Stimulated activated CD8-positive, alpha-beta memory T cell treated with anti-CD3 and anti-CD28 coated beads, Interleukin-7, amount 100 ng/mL, for 4 hours (primary cell): ENCODE data around the gene ERBB4.

Experiments used
- DNase-seq, 2 donors: peaks; one replicate each; pipeline ENCODE4 v3.0.0-alpha.2; 2020; ENCODE audit warnings: low read depth in 2 of 2

The ERBB4 gene

DNA sequence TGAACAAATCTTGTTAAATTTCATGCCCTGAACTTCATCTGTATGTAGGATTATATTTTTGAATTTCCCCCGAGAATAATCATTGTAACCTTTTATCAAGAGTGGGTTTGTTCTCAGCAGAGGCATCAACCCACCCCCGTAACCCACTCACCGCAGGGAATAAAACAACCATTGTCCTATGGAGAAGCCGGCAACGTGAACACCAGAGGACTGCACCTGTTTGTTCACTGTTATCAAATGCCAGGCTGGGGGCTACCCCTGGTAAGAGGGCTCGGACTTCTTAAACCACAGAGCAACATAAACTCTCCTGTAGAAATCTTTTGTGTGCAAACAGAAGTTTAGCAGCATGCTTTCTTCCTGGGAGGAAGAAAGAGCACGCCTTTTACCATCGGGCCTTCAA is 610.4 kb downstream of the ERBB4 start:
- no peak for DNase-seq

DNA sequence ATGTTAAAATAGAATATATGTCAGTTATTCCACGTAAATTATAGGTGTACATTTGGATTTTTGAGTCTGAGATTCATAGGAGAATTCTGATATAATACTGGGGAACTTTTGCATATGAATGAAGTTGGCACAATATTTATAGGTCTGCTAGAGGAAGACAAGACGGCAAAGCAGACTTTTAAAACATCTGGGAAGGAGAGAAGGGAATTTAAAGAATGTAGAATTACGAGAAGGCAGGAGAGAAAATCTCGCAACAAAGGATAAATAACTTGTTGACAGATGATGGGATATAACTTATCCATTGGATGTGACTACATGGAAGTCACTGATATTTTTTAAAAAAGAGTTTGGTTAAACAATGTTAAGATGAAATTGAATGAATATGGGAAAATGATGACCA is 615.6 kb downstream of the ERBB4 start:
- DNase-seq = no peak

DNA sequence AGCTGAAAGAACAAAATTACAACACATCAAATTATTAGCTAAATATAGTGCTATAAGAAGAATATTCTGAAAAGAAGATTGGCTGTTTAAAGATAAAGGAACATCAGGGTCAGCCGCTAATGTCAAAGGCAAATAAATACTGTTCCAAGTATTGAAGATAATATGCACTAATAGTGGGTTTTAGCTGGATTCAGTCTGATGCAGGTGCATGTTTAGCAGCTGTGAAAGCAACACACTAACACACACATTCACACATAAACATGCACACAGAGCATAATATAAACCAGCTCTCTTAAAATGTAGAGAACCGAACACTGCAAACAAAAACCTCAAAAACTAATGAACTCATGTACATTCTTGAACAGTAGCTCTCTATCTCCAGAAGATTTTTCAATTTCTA is 634.6 kb downstream of the ERBB4 start:
- DNase-seq = no peak

DNA sequence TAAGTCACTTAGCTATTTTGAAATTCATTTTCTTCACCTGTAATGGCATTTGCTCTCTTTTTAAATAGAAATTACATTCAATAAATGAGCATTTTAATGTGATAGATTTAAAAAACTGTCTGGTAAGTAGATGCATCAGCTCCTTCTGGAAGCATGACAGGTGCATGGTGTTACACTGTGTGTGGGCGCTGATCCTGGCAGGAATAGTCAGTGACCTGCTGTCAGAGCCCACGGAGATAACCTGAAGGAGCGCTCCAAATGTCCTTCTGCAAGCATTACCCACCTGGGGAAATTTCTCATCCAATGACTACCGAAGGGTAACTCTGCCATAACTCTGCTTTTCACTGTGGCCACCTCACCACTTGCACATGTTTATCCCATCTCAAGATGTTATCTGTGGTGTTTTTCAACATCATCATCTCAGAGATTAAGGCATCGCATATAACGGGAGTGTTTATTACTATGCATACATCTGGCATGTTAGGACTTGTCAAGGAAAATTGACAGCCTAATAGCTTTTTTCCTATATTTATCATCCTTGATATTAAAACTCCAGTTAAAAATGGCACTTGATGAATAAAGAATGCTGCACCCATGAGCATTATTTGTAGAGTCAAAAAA is 637.3 kb downstream of the ERBB4 start:
- DNase-seq = no peak

DNA sequence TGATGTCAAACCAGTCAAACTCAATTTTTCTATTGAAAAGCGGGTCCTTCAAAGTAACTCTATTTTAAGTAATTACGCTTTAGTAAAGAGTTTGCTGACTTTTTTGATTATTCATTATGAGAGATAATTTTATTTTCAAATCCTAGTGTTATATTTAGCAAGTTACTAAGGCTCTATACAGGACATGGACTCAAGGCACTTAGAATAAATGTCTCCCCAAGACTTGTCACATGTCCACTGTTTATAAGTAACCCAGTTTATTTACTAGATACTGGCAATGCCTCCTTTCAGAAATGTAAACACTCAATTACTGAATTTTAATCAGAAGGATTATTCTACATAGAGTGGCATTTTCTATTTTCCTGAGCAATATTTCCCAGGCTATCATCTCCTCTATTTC is 638.1 kb downstream of the ERBB4 start:
- no peak for DNase-seq

DNA sequence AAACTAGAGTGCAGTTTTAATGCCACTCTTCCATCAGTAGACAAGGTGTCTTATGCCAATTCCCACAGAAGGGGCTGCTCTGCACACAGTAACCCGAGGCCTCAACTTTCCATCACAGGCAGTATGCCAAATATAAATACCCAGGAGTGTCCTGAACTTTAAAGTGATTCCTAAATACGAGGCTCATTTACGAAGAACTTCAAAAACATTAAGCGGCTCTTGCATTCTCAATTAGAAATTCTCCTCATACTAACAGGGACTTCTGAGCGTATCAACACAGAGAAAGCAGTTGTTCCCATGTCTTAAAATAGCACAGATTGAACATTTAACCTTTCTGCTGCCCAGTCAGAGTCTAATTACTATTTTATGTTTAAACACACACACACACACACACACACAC is 638.6 kb downstream of the ERBB4 start:
- DNase-seq = no peak

DNA sequence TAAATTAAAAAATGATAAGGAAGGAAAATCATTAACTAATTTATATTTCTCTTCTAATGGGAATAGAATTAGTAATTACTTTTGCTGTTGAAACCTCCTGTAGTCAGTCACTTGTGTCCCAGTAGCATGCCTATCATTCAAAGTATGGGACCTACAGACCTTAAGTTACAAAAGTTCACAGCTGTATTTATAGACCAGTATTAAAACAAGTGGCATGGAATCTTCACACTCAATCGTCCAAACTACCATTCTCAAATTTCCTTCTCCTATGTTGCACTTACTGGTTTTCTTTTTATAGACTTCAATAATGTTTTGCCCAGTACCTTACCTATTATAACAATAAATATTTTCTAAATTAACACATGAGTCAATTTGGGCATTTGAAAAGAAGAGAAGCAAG is 639.9 kb downstream of the ERBB4 start:
- no peak for DNase-seq

DNA sequence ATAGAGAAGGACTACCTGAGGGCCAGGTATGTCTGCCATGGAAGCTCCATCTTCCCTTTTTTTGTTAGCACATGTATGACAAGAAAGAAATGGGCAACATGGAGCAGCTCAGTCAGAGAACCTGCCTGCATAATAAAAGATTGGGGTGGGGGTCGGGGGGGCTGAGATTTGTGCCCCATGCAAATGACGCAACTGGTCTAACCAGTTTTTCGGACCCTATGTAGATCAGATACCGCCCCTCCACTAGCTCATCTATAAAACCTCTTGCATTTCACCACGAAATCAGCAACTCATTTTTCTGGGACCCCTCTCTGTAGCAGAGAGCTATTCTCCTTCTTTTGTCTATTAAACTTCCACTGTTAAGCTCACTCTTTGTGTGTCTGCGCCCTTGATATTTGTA is 657.2 kb downstream of the ERBB4 start:
- DNase-seq = no peak

DNA sequence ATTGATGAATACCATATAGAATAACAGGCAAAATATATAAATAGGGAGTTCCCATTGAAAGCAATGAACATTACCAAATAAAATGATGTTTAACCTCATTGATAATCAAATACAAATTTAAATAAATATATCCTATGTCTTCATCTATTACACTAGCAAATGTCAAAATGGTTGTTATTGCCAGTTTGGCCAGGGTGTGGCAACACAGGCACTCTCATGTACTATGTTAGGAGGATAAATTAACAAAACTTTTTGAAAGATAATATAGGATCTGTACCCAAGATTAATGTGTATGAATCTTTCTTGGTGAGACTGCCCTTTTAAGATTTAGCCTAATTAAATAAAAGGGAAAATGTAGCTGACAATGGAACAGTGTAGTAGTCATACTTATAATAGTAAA is 659.3 kb downstream of the ERBB4 start:
- DNase-seq = no peak

DNA sequence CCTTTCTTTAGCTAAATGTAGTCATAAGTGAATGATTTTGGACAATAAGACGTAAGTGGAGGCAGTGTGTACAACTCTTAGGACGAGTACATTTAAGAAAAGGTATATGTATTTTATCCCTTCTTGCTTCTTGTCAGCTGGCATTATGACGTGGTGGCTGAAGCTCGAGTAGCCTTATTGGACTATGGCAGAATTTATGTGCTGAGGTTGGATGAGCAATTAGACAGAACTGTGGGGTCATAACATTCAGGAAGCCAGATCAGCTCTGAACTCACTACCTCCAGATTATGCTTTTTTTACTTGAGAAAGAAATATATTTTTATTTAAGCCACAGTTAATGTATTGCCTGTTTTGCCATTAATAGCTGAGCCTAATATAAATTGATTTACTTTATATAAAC is 661.5 kb downstream of the ERBB4 start:
- no peak for DNase-seq

DNA sequence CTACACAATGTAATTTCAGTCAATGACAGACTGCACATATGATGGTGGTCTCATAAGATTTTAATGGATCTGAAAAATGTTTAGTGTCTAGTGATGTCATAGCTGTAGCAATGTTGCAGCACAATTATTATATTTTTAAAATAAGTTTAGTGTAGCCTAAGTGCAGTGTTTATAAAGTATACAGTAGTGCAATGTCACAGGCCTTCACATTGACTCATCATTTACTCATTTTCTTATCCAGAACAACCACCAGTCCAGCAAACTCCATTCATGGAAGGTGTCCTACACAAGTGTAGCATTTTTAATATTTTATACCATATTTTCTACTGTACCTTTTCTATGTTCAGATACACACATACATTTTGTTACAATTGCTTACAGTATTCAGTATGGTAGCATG is 663.1 kb downstream of the ERBB4 start:
- DNase-seq = no peak

DNA sequence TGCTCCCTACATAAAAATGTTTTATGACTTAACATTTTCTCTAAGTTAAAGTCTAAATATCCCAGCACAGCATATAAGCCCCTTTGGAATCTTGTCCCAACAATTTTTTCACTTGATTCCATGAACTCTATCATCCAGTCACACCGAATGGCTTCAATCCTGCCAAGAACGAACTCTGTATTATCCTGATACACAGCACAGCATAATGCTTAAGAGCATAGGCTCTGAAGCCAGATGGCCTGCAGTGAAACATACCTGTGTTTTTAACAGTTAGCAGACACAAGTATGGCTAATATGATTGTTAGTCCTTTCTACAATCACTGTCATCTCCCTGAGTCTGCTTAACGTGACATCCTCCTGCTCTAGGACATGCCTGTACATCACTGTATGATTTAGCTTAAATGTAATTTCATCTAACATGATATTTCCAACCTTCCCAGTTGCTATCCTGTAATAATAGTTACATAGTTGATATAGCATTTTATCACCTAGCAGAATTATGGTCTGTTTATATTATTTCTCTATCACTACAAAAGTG is 669.5 kb downstream of the ERBB4 start:
- no peak for DNase-seq

DNA sequence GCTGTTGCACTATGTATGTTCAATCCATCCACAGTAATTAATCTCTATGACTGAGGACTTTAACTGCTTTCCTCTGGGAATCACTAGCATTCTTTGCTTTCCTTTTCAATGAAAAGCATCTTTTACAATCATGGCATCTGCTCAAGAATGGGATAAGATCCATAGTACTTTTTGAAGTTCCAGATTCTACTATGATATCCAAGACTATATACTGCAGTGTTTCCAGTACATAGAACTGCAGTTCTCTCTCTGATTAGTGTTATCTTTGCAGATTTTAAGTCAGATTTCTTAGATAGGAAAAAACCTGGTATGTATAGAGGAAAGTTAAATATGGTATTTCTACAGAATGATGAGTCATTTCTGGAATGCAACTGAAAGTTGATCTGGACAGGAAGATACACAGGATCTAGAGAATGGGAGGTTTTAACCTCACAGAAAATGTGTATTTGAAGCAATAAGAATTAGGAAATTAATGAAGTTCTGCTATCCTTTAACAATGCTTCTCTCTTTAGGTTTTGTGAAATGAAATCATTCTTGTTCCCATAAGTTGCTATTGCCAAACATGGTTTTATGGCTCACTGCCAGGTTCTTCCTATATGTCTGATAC is 670.7 kb downstream of the ERBB4 start:
- DNase-seq = no peak

DNA sequence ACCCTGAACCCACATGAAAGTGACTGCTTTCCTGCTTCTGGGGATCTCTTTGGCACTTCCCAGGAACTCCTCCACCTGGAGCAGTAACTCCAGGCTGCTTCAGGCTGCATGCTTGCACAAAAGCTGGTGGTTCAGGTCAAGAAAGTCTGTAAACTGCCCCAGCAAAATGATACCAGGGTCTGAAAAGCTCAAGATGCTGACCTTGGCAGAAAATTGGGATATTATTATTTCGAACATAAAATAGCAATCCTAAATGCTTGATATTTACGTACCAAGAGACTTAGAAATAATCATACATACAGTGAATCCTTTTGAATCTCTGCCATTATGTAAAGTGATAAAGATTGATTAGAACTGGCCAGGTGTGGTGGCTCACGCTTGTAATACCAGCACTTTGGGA is 674.3 kb downstream of the ERBB4 start:
- no peak for DNase-seq

DNA sequence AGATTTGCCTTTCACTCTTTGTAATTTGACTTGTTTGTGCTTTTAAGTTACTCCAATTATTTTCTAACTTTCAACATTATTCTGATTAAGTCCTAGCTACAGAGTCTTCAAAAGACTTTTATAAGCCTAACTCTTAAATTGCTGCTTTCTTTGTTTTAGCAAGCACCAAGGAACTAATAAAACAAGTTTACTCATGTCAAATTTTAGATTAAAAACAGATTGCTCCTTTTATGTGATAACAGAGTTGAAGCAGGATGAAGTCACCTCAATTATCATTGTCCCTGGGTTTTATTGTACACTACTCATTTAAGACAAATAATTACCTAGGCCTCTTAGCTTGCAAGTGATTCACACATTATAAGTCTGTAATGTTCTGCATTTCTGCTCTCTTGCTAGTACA is 678.4 kb downstream of the ERBB4 start:
- no peak for DNase-seq

DNA sequence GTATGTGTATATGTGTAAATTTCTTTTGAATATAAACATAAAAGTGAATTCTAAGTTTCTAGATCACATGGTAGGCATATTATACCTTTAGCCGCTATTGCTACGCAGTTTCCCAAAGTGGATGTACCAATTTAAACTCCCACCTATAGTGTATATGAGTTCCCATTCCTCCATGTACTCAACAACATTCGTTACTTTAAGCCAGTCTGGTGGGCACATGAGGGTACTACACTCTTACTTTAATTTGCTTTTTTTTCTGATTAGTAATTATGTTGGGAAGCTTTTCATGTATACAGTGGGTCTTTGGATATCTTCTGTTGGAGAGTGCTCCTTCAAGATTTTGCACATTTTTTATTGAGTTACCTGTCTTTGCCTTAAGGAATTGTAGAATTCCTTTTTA is 683.8 kb downstream of the ERBB4 start:
- DNase-seq = no peak

DNA sequence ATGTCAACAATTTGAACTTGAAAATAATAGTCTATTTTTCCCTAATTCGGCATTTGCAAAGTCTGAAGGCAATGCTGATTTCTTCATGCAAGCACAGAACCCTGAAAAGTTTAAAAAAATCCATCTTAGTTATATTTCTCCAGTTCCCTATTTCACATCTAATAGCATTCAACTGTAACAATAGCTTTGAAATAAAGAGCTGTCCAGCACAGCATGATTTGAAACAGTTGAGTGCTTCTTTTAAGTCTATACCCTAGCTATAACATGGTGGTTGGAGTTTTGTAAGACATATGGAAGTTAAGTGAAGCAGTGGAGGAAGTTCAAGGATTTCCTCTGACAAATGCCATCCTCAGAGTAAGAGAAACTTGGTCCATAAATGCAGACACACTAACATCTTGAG is 691.9 kb downstream of the ERBB4 start:
- DNase-seq = no peak

DNA sequence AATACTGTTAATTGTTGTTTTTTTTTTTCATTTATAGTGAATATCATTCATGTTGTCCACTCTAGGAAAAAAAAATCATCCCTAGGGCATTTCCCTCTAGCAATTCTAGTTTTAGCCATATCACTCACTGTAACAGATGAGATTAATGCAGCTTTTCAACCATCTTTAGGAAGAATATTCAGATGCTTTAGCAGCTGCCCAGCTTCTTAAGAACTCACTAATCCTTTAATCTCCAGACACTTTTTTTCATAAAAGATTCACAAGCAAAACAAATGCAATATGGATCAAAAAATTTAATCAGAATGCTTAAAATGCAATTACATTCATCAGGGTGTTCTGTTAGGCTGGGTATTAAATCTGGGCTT is 692.6 kb downstream of the ERBB4 start:
- DNase-seq = no peak

DNA sequence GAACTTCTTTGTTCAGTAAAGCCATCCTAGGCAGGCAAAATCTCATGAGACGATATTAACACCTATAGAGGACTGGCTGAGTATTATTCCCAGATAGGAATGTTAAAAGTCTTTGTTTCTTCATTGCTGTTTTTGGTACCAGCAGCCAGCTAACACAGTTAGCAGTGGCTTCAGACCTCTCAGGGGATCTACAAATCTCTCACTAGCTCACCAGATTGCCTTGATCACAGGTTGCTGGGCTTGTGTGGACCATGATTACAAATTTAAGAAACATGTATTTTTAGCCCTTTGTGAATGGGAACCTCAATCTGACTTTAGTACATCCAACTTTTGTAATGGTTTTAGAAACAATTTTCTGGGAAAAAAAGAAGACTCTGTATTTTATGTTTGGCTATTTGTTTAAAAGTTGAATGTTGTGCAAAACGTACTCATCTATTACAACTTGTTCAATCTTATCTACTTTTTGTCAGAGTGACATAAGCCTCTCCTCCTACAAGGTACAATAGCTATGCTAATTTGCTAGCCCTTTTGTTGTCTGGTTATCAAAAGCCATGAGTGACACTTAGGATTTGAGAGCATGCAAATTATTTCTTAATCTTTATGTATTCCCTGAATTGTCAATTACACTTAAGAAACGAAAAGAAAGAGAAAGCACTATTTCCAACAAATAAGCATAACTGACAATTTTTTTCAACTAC is 693.1 kb downstream of the ERBB4 start:
- no peak for DNase-seq

DNA sequence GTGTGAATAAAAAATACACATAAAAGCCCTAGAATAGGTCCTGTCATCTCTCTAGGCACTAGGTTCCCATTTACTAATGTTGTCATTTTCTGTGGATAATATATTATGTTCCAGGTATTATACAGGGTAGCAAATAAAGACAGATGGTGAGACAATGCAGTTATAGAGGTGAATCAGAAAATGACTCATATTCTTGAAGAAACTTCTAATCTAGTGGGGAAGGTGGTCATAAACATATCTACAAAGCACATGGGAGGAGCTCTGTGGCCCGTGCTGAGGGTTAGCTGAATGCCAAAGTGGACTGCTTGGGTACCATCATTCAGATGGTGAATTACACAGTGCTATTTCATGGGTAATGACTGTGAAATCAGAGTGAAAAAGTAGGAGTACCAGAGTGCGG is 700.9 kb downstream of the ERBB4 start:
- DNase-seq = no peak

DNA sequence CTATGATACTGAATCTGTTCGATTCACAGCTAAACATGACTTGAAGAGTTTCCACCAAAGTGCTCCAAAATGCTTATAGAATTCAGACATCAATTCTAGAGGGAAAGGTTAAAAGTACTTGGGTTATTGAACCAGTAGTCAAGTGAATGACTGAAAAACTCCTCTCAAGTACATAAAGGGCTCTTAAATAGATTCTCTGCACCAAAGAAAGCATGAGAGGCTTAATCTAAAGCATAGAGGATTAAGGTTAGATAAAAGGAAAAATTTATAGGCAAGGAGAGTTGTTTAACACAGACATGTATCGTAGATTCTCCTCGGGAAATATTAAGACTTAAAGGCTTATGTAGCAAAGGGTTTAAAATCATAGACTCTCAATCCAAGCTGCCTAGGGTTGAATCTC is 701.4 kb downstream of the ERBB4 start:
- no peak for DNase-seq

DNA sequence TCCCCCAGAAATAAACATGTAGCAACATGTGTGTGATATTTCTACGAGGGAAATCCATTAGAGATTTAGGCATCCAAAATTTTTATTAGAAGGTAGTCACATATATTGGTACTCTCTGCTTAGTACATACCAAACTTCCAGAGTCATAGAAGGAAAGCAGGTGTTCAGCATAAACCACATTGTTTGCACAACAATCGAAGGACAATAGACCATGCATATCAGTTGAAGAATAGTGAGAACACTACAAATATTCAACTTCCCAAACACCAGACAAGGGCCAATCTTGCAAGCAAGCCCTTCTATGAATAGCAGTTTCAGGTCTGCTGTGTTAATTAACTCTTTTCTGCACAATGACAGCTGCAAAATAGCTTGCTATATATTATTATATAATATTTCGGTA is 702.2 kb downstream of the ERBB4 start:
- no peak for DNase-seq

DNA sequence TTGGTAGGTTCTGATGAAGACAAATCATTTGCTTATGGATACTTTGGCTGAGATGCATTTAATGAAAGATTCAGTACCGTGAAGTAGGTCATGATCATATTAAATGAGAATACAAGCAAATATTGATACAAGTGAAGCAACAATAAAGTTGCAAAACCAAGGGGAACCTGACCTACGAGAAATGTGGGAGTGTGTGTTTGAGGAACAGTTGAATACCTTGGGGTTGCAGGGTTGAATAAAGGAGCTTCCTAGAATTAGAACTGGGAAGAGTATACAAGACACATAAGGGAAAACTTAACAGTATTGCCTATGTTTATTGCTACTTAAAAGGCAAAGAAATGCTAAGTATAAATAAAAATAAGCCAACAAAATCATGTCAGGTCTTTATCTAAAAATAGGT is 702.9 kb downstream of the ERBB4 start:
- no peak for DNase-seq
